GM23248 (cell line): Measurements from ENCODE around the gene ZNF326. TPM values are rescaled to one million over a fixed set of nuclear protein-coding genes. Genes with fewer than 3 reads are reported as not detected.

Source experiments
- DNase-seq: peaks from one replicate; pipeline ENCODE4 v3.0.0-alpha.2; 2015
- H2AFZ ChIP-seq: fragments of 200-600 bp; sonication (generic); 2 replicates; pipeline ENCODE4 v1.6.1; 2016; ENCODE audit warnings: antibody characterized with exemption
- H3F3A ChIP-seq: fragments of 200-600 bp; sonication (generic); 2 replicates; pipeline ENCODE4 v1.6.1; 2016; ENCODE audit warnings: mild to moderate bottlenecking, antibody characterized with exemption, mixed run types; ENCODE audit not compliant: insufficient read depth
- H3K27ac ChIP-seq: fragments of 200-600 bp; sonication (generic); 2 replicates; pipeline ENCODE4 v1.5.1; 2016; ENCODE audit warnings: mild to moderate bottlenecking
- H3K27me3 ChIP-seq: fragments of 200-600 bp; sonication (generic); replicated peaks from 2 replicates; pipeline ENCODE4 v1.6.1; 2016; ENCODE audit warnings: mild to moderate bottlenecking; ENCODE audit not compliant: insufficient read depth
- H3K36me3 ChIP-seq: fragments of 200-600 bp; sonication (generic); 2 replicates; pipeline ENCODE4 v1.6.1; 2016; ENCODE audit warnings: low read depth, mild to moderate bottlenecking
- H3K4me1 ChIP-seq: fragments of 200-600 bp; sonication (generic); 2 replicates; pipeline ENCODE4 v1.6.1; 2016; ENCODE audit warnings: mild to moderate bottlenecking; ENCODE audit not compliant: insufficient read depth
- H3K4me2 ChIP-seq: fragments of 200-600 bp; sonication (generic); one replicate; pipeline ENCODE4 v1.6.1; 2016; ENCODE audit warnings: mild to moderate bottlenecking; ENCODE audit not compliant: unreplicated experiment
- H3K4me3 ChIP-seq: fragments of 200-600 bp; sonication (generic); 2 replicates; pipeline ENCODE4 v1.5.1; 2016; ENCODE audit warnings: mild to moderate bottlenecking
- H3K79me2 ChIP-seq: fragments of 200-600 bp; sonication (generic); 2 replicates; pipeline ENCODE4 v1.6.1; 2016; ENCODE audit warnings: mild to moderate bottlenecking; ENCODE audit not compliant: insufficient read depth
- H3K9ac ChIP-seq: fragments of 200-600 bp; sonication (generic); 2 replicates; pipeline ENCODE4 v1.6.1; 2016; ENCODE audit warnings: mild to moderate bottlenecking
- H3K9me2 ChIP-seq: fragments of 200-600 bp; sonication (generic); 2 replicates; pipeline ENCODE4 v1.6.1; 2016; ENCODE audit warnings: mixed run types, mild to moderate bottlenecking, moderate library complexity; ENCODE audit not compliant: insufficient read depth
- H3K9me3 ChIP-seq: fragments of 200-600 bp; sonication (generic); one replicate; pipeline ENCODE4 v1.6.1; 2017; ENCODE audit warnings: low read depth
- H4K20me1 ChIP-seq: fragments of 200-600 bp; sonication (generic); 2 replicates; pipeline ENCODE4 v1.6.0; 2016; ENCODE audit not compliant: insufficient read depth
- EZH2 ChIP-seq: fragments of 200-600 bp; sonication (generic); IDR thresholded peaks from 2 replicates; pipeline ENCODE4 v1.6.1; 2018; ENCODE audit warnings: antibody characterized with exemption, mild to moderate bottlenecking; ENCODE audit not compliant: insufficient read depth, poor library complexity, severe bottlenecking
- EZH2phosphoT487 ChIP-seq: fragments of 200-600 bp; sonication (generic); IDR thresholded peaks from 2 replicates; pipeline ENCODE4 v1.6.1; 2018; ENCODE audit warnings: antibody characterized with exemption, moderate library complexity, mild to moderate bottlenecking, low read depth; ENCODE audit not compliant: insufficient read depth
- WGBS, 2 experiments: methylation state at CpG; one replicate each; pipeline ENCODE4 v1.1.6; 2015 to 2017; ENCODE audit warnings: low lambda C conversion rate in 2 of 2, low coverage in 1 of 2; ENCODE audit errors: missing lambda C conversion rate in 2 of 2; 5-methylcytosine and 5-hydroxymethylcytosine counted together
- in situ Hi-C: fragments of 300-500 bp; cut with MboI; formaldehyde crosslinking; loops from 2 replicates; pipeline ENCODE4 v1.15.0; 2020
- polyA plus RNA-seq: library from polyadenylated mRNA; unstranded; fragments of >200 nt; fragmentation: Nextera tagmentation; extraction: Ambion mirVana; gene quantifications from 2 replicates; pipeline ENCODE4 v1.2.1, GENCODE V29; 2016
- total RNA-seq: library from RNA; depleted of rRNA; stranded (reverse); fragments of >200 nt; shearing (Covaris generic); gene quantifications from 2 replicates; pipeline ENCODE4 v1.2.3, GENCODE V29; 2014

ZNF326 gene
- total and polyA plus RNA-seq, 2 experiments from 2014 or later: 5.2 to 17.7 TPM

DNA sequence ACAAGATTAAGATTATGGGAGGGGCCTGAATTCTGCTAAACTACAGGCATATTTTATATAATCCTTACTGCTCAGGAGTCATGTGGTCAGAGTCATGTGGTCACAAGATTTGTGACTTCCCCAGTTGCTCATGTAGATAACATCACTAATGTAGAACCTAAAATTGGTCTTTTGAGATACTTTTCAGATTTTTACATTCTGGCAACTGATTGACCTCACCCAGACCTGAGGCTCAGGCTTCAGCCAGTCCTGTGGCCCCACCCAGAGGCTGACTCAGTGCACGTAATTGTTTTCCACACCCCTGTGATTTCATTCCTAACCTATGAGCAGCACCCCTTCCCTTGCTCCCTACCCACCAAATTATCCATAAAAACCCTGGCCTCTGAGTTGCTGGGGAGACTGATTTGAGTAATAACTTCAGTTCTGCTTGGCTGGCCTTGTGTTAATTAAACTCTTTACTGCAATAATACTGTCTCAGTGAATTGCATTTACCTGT is 41.7 kb upstream of the ZNF326 start:
- Histone ChIP-seq H3K79me2 (no peaks in the 10 kb centered on the region), H3K27ac (peak overlapping the region; percentile 97), H3F3A (peaks cover 23% of the 10 kb centered on the region), H3K9me3 (no peaks in the 10 kb centered on the region), H3K4me3 (no peak overlapping the region), H3K4me2 (peak overlapping the region; percentile 46), H3K9me2 (no peaks in the 10 kb centered on the region), H3K27me3 (no peaks in the 10 kb centered on the region), H2AFZ (peak overlapping the region; percentile 44; the same call in 1 of the 2 replicates), H4K20me1 (no peaks in the 10 kb centered on the region), H3K9ac (peak overlapping the region; percentile 71), H3K36me3 (no peaks in the 10 kb centered on the region), H3K4me1 (peaks cover 35% of the 10 kb centered on the region)
- in situ Hi-C loops: no loop called here
- 0% methylated on average over 1 of the region's 1 CpG for WGBS, 2 experiments
- TF ChIP-seq EZH2: no peak
- no peak for TF ChIP-seq EZH2phosphoT487
- peak; percentile 94 for DNase-seq

DNA sequence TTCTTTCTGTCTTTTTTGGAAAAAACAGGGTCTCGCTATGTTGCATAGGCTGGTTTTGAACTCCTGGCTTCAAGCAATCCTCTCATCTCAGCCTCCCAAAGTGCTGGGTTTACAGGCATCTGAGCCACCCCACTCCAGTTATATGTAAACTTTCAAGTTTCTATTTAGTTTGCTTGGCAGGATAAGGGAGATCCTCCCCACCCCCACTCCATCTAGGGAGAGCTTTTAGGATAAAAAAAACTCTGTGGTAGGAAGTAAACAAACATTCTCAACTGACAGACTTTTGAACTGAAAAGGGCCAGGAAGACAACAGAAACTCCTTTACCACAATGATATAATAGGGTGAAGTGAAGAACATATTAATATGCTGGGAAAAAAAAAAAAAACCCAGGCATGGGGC is 41.0 kb upstream of the ZNF326 start:
- no peaks in the 10 kb centered on the region for H3K36me3 ChIP-seq
- no peaks in the 10 kb centered on the region for H3K9me2 ChIP-seq
- H3K4me1 ChIP-seq: peaks cover 35% of the 10 kb centered on the region
- no peaks in the 10 kb centered on the region for H3K27me3 ChIP-seq
- peak overlapping the region; percentile 97 for H3K27ac ChIP-seq
- no peak overlapping the region for H3K4me3 ChIP-seq
- peaks cover 23% of the 10 kb centered on the region for H3F3A ChIP-seq
- 89 to 95% methylated on average over 1 of the region's 1 CpG for WGBS, 2 experiments
- no peaks in the 10 kb centered on the region for H4K20me1 ChIP-seq
- no peak overlapping the region for H2AFZ ChIP-seq
- H3K4me2 ChIP-seq: peak overlapping the region; percentile 41
- no peak for TF ChIP-seq EZH2
- no peak for TF ChIP-seq EZH2phosphoT487
- in situ Hi-C loops: no loop called here
- peak overlapping the region; percentile 51 for H3K9ac ChIP-seq
- no peaks in the 10 kb centered on the region for H3K79me2 ChIP-seq
- H3K9me3 ChIP-seq: no peaks in the 10 kb centered on the region
- no peak for DNase-seq

DNA sequence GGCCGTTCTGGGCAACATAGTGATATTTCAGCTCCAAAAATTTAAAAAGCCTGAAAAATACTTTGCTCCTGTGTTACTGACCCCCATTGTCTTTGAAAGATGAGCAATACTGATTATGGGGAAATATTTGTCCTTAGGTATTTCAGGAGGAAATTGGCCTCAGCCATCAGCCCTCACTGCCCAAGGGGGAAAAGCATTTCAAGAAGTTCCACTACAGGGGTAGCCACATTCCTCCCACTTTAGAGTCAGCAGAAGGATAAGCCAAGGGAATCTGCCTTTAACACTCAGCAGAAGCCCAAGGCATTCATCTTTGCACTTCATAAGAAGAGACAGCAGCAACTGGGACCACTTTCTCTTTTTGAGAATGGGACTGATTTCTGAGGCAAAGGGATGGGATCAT is 40.5 kb upstream of the ZNF326 start:
- H3K27me3 ChIP-seq: no peaks in the 10 kb centered on the region
- peaks cover 23% of the 10 kb centered on the region for H3F3A ChIP-seq
- H3K9me2 ChIP-seq: no peaks in the 10 kb centered on the region
- peak overlapping the region; percentile 97 for H3K27ac ChIP-seq
- no peaks in the 10 kb centered on the region for H3K79me2 ChIP-seq
- H2AFZ ChIP-seq: no peak overlapping the region
- no peak for TF ChIP-seq EZH2phosphoT487
- H3K9ac ChIP-seq: no peak overlapping the region
- no peaks in the 10 kb centered on the region for H3K9me3 ChIP-seq
- WGBS, 2 experiments: 100% methylated on average over 1 of the region's 1 CpG
- no peak overlapping the region for H3K4me2 ChIP-seq
- no peak for DNase-seq
- H4K20me1 ChIP-seq: no peaks in the 10 kb centered on the region
- no peak overlapping the region for H3K4me3 ChIP-seq
- in situ Hi-C loops: no loop called here
- H3K4me1 ChIP-seq: peaks cover 35% of the 10 kb centered on the region
- H3K36me3 ChIP-seq: no peaks in the 10 kb centered on the region

DNA sequence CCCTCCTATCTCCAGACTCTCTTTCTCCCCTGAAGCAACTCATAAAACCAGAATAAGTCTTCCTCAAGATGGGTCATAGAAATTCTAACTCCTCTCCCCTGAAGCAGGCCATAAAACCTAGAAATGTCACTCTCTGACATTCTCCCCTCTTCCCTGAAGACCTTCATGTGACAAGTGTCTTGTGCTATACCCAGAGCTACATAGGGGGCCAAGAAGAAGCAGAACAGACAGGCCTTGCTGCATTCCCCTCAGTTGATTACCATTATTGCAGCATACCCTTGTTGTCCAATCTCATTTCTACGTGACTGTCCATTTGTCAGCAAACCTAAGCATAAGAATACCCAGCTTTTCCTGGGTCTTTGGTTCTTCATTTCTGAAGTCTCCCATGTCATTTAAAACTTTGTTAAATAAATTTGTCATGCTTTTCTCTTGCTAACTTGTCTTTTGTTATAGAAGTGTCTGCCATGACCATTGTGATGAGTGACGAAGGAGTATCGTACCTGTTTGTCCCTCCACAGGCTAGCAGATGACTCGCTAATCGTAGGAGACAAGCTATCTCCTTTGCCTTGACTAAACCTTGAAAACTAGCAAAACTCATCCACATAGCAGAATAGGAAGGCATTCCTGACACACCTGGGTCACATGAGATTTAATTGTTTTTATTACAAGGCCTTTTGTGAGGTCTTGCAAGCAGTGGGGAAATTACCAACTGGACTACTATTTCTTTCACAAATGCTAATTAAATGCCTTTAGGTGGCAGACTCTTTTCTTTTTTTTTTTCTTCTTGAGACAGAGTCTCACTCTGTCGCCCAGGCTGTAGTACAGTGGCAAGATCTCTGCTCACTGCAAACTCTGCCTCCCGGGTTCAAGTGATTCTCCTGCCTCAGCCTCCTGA is 39.4 kb upstream of the ZNF326 start:
- Histone ChIP-seq H3K27me3 (no peaks in the 10 kb centered on the region), H3K27ac (no peak overlapping the region), H4K20me1 (no peaks in the 10 kb centered on the region), H3F3A (peaks cover 23% of the 10 kb centered on the region), H3K9me2 (no peaks in the 10 kb centered on the region), H3K4me3 (no peak overlapping the region), H3K4me1 (peaks cover 35% of the 10 kb centered on the region), H3K9ac (no peak overlapping the region), H2AFZ (no peak overlapping the region), H3K4me2 (no peak overlapping the region), H3K9me3 (no peaks in the 10 kb centered on the region), H3K36me3 (no peaks in the 10 kb centered on the region), H3K79me2 (no peaks in the 10 kb centered on the region)
- no peak for DNase-seq
- 96 to 97% methylated on average over 7 of the region's 7 CpGs for WGBS, 2 experiments
- no peak for TF ChIP-seq EZH2phosphoT487
- TF ChIP-seq EZH2: no peak
- in situ Hi-C loops: no loop called here
